Thyroid gland (tissue), 4 donors: Measurements from ENCODE around the gene VPS50. TPM values are rescaled to one million over a fixed set of nuclear protein-coding genes. Genes with fewer than 3 reads are reported as not detected.

Experiments
- DNase-seq, 2 donors: peaks; one replicate each; pipeline ENCODE4 v3.0.0-alpha.2; 2019
- H3K27ac ChIP-seq, 3 donors: fragments of 200-600 bp; sonication (generic); 1 replicate in 2 of 3; 2 replicates in 1 of 3; pipeline ENCODE4 v1.5.1; 2016 to 2019; ENCODE audit warnings: mild to moderate bottlenecking in 1 of 3, moderate library complexity in 1 of 3
- H3K27me3 ChIP-seq: fragments of 200-600 bp; sonication (generic); one replicate; pipeline ENCODE4 v1.5.1; 2019
- H3K36me3 ChIP-seq, 2 donors: fragments of 200-600 bp; sonication (generic); one replicate each; pipeline ENCODE4 v1.5.1; 2016 to 2019
- H3K4me1 ChIP-seq, 2 donors: fragments of 200-600 bp; sonication (generic); one replicate each; pipeline ENCODE4 v1.5.1; 2017 to 2019
- H3K4me3 ChIP-seq, 3 donors: fragments of 200-600 bp; sonication (generic); replicated peaks in 1 of 3; 1 replicate in 2 of 3; 2 replicates in 1 of 3; pipeline ENCODE4 v1.5.1; 2016; ENCODE audit warnings: mild to moderate bottlenecking in 1 of 3
- H3K9me3 ChIP-seq: fragments of 200-600 bp; sonication (generic); one replicate; pipeline ENCODE4 v1.5.1; 2017
- CTCF ChIP-seq, 6 experiments: fragments of 200-600 bp in 3 of 6; fragments of 450-650 bp in 3 of 6; sonication (generic) in 3 of 6; IDR thresholded peaks; one replicate each; pipeline ENCODE4 v1.5.1; 2016 to 2019; ENCODE audit warnings: antibody characterized with exemption in 6 of 6, mild to moderate bottlenecking in 2 of 6, inconsistent platforms in 1 of 6, moderate library complexity in 1 of 6
- POLR2A ChIP-seq, 2 donors: fragments of 450-650 bp; IDR thresholded peaks; one replicate each; pipeline ENCODE4 v1.6.1; 2017; ENCODE audit warnings: antibody characterized with exemption in 2 of 2, mild to moderate bottlenecking in 2 of 2, moderate library complexity in 1 of 2
- WGBS, 2 donors: methylation state at CpG; one replicate each; pipeline ENCODE4 v1.1.5; 2017; 5-methylcytosine and 5-hydroxymethylcytosine counted together
- intact Hi-C: fragments of 100-400 bp; cut with DNase I; formaldehyde crosslinking; loops from one replicate; pipeline ENCODE4 v1.15.1; 2023
- total RNA-seq, 4 donors: library from RNA; depleted of rRNA; stranded (reverse); fragments of >200 nt; gene quantifications; one replicate each; pipeline ENCODE4 v1.2.3, GENCODE V29; 2016

VPS50 gene
- total RNA-seq, 4 donors from 2014 or later = 27.4 to 41.1 (median 36.0) TPM

DNA sequence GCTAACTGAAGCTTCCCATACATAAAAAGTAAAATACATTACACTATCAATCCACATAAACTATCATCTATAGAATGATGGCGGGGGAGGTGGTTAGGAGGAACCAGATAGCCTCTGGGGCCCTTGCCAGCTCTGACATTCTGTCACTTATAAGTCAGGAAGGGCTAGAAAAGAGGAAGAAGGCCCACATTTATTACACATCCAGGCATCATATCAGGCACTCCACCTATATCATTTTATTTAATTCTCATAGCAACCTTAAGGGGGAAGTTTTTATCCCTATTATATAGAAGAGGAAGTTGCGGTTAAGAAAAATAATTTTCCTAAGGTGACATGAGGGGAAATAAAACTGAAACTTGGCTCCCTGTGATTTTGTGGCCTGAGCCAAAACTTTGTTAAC, 35.8 kb upstream of the VPS50 start:
- Histone ChIP-seq H3K27ac (no peak overlapping the region), H3K27me3 (no peaks in the 10 kb centered on the region), H3K9me3 (no peaks in the 10 kb centered on the region), H3K4me3 (no peak overlapping the region), H3K36me3 (no peaks in the 10 kb centered on the region), H3K4me1 (no peaks in the 10 kb centered on the region)
- 81 to 84% methylated on average over 2 of the region's 2 CpGs for WGBS, 2 donors
- intact Hi-C loops = no loop called here
- DNase-seq = no peak
- TF ChIP-seq CTCF (IDR thresholded peaks at IDR 0.05) = no peak
- no peak for TF ChIP-seq POLR2A (IDR thresholded peaks at IDR 0.05)

- TF ChIP-seq POLR2A (IDR thresholded peaks at IDR 0.05) (no peak), CTCF (IDR thresholded peaks at IDR 0.05) (no peak)
- Histone ChIP-seq H3K9me3 (no peaks in the 10 kb centered on the region), H3K36me3 (no peaks in the 10 kb centered on the region), H3K27ac (no peak overlapping the region), H3K4me1 (no peaks in the 10 kb centered on the region), H3K27me3 (no peaks in the 10 kb centered on the region), H3K4me3 (no peak overlapping the region)
- intact Hi-C loops = no loop called here
- no peak for DNase-seq
Observed at GRCh38 chr7:93198472-93198871, 33.7 kb upstream of the VPS50 start.

GRCh38 chr7:93202594-93203250, 29.4 kb upstream of the VPS50 start:
- WGBS, 2 donors = 69% methylated on average over 5 of the region's 5 CpGs
- intact Hi-C loops = no loop called here
- Histone ChIP-seq H3K36me3 (no peaks in the 10 kb centered on the region), H3K4me1 (no peaks in the 10 kb centered on the region), H3K4me3 (no peak overlapping the region), H3K27me3 (no peaks in the 10 kb centered on the region), H3K27ac (no peak overlapping the region), H3K9me3 (no peaks in the 10 kb centered on the region)
- TF ChIP-seq CTCF (IDR thresholded peaks at IDR 0.05) = no peak
- no peak for DNase-seq

GRCh38 chr7:93203496-93203895, 28.7 kb upstream of the VPS50 start:
- TF ChIP-seq POLR2A (IDR thresholded peaks at IDR 0.05) = no peak
- TF ChIP-seq CTCF (IDR thresholded peaks at IDR 0.05) = no peak
- no peak overlapping the region for H3K4me3 ChIP-seq
- DNase-seq = no peak
- no peaks in the 10 kb centered on the region for H3K27me3 ChIP-seq
- intact Hi-C loops = no loop called here
- 84 to 89% methylated on average over 3 of the region's 3 CpGs for WGBS, 2 donors
- H3K36me3 ChIP-seq = no peaks in the 10 kb centered on the region
- no peaks in the 10 kb centered on the region for H3K4me1 ChIP-seq
- no peak overlapping the region for H3K27ac ChIP-seq
- no peaks in the 10 kb centered on the region for H3K9me3 ChIP-seq

GRCh38 chr7:93205046-93205445, 27.1 kb upstream of the VPS50 start:
- TF ChIP-seq CTCF (IDR thresholded peaks at IDR 0.05) (no peak), POLR2A (IDR thresholded peaks at IDR 0.05) (no peak)
- no peaks in the 10 kb centered on the region for H3K27me3 ChIP-seq
- intact Hi-C loops = no loop called here
- no peak overlapping the region for H3K27ac ChIP-seq
- 57 to 62% methylated on average over 2 of the region's 2 CpGs for WGBS, 2 donors
- no peak overlapping the region for H3K4me3 ChIP-seq
- no peaks in the 10 kb centered on the region for H3K4me1 ChIP-seq
- DNase-seq = no peak
- H3K9me3 ChIP-seq = no peaks in the 10 kb centered on the region
- no peaks in the 10 kb centered on the region for H3K36me3 ChIP-seq
